HFFc6 (cell line): Measurements from ENCODE around the gene WDR20. TPM values are rescaled to one million over a fixed set of nuclear protein-coding genes. Genes with fewer than 3 reads are reported as not detected.

Experiments used
- DNase-seq: peaks from one replicate; pipeline ENCODE4 v3.0.0-alpha.2; 2018
- H3K27ac Mint-ChIP-seq: 2 replicates; pipeline ENCODE4 v1.8.0; 2020; ENCODE audit warnings: mild to moderate bottlenecking, mixed read lengths
- H3K27me3 Mint-ChIP-seq: 2 replicates; pipeline ENCODE4 v1.8.0; 2021; ENCODE audit warnings: mild to moderate bottlenecking, moderate library complexity, mixed read lengths; ENCODE audit not compliant: insufficient read depth
- H3K36me3 Mint-ChIP-seq: 2 replicates; pipeline ENCODE4 v1.8.0; 2021; ENCODE audit warnings: low read depth, mixed read lengths
- H3K4me1 Mint-ChIP-seq: 2 replicates; pipeline ENCODE4 v1.8.0; 2020; ENCODE audit warnings: low read depth, mixed read lengths
- H3K4me3 Mint-ChIP-seq: 2 replicates; pipeline ENCODE4 v1.8.0; 2020; ENCODE audit warnings: mild to moderate bottlenecking, moderate library complexity, mixed read lengths
- H3K9me3 Mint-ChIP-seq: 2 replicates; pipeline ENCODE4 v1.8.0; 2020; ENCODE audit warnings: mild to moderate bottlenecking, mixed read lengths
- total RNA-seq, 6 experiments: library from RNA; stranded (reverse); fragmentation: NEBNext Ultra II Directional; extraction: Animal tissue kit (Norgen Biotek cat#: 25700); gene quantifications; 2 replicates in 1 of 6; 3 replicates in 5 of 6; pipeline ENCODE4 v1.2.3, GENCODE V29; 2021
- TF ChIP-seq, protein P1 (sequence below): fragments of 200-600 bp; sonication (generic); IDR thresholded peaks from 2 replicates; pipeline ENCODE4 v1.5.0; 2021; ENCODE audit warnings: antibody characterized with exemption, mild to moderate bottlenecking

The WDR20 gene
- total RNA-seq, 6 experiments from 2014 or later = 24.4 to 28.7 (median 27.7) TPM

DNA sequence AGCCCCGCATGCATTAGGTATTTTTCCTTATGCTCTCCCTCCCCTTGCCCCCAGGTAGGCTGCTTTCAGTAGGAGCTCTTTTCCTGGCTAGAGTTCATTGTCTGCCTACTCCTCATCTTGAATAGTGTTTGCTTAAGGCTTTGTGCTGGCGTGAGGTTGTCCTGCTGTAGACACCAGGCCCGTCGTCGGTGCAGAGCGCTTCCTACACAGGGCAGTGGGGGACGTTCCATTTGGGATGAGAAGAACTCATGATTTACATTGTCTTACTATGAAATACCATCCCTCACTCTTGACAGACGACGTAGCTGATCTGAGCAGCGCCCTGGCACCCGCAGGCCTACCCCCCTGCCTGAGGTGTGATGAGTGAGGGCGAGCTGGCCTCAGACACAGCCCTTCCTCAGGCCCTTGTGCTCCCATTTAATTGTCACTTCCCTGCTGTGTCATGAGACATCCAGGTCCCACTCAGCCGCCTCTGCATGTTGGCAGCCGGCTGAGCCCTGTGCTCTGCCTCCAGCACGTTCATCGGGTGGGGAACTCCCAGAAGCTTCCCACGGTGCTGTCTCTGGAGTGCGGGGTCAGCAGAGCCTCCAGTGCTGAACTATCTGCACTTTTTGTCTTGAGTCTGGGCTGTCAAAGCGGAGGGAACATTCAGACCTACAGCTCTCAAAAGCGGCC, 76.0 kb downstream of the WDR20 start:
- no peak overlapping the region for H3K4me3 Mint-ChIP-seq
- H3K9me3 Mint-ChIP-seq = no peaks in the 10 kb centered on the region
- peaks cover 19% of the 10 kb centered on the region for H3K4me1 Mint-ChIP-seq
- H3K36me3 Mint-ChIP-seq = peaks cover 9% of the 10 kb centered on the region; the same call in 1 of the 2 replicates
- no peak for DNase-seq
- H3K27me3 Mint-ChIP-seq = peaks cover 15% of the 10 kb centered on the region
- TF ChIP-seq, protein P1, sequence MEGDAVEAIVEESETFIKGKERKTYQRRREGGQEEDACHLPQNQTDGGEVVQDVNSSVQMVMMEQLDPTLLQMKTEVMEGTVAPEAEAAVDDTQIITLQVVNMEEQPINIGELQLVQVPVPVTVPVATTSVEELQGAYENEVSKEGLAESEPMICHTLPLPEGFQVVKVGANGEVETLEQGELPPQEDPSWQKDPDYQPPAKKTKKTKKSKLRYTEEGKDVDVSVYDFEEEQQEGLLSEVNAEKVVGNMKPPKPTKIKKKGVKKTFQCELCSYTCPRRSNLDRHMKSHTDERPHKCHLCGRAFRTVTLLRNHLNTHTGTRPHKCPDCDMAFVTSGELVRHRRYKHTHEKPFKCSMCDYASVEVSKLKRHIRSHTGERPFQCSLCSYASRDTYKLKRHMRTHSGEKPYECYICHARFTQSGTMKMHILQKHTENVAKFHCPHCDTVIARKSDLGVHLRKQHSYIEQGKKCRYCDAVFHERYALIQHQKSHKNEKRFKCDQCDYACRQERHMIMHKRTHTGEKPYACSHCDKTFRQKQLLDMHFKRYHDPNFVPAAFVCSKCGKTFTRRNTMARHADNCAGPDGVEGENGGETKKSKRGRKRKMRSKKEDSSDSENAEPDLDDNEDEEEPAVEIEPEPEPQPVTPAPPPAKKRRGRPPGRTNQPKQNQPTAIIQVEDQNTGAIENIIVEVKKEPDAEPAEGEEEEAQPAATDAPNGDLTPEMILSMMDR = no peak
- H3K27ac Mint-ChIP-seq = 0 out of 2 replicates have a peak overlapping the region, but pooled peaks have one; percentile 17

DNA sequence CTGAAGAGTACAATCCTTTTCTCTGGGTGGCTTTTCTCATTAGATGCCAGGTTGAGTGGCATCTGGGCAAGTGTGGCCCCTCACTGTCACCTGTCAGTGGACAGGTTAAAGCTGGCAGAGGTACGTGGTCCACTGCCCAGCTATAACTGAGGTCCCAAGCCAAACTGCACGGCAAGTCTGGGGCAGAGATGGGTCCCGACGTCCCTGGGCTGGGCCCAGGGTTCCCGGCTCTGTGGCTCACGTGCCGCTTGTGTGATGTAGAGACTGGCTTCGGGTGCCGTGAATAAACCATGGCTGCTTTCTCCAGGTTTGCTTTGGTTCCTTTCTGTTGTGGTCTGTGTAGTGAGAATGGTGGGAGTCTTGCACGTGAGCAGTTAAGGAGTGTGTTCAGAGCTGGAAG, 77.7 kb downstream of the WDR20 start:
- Mint-ChIP-seq H3K27ac (no peak overlapping the region), H3K4me3 (no peak overlapping the region), H3K36me3 (peaks cover 9% of the 10 kb centered on the region), H3K4me1 (peaks cover 29% of the 10 kb centered on the region), H3K27me3 (peaks cover 15% of the 10 kb centered on the region), H3K9me3 (no peaks in the 10 kb centered on the region)
- TF ChIP-seq, protein P1 = no peak
- no peak for DNase-seq

DNA sequence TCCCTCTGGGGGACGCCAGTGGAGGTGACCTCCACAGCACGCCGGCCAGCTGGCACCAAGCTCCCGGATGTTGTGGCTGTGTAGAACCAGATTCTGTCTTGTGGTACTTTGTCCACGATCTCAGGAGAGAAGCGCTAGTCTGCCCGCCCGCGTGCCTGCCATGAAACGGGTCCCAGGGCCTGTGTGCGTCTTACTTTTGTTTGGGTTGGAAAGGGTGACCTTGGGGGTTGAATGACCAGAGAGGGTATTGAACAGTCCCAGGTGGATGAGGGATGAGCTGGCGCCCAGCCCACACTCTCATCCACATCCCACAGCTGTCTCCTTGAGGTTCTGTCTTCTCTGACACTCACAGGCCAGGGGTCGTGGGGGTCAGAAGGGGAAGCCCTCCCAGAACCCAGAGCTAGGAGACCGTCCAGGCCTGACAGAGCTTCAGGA, 78.3 kb downstream of the WDR20 start:
- no peak for DNase-seq
- Mint-ChIP-seq H3K4me1 (peaks cover 29% of the 10 kb centered on the region), H3K4me3 (no peak overlapping the region), H3K27ac (no peak overlapping the region), H3K27me3 (peaks cover 15% of the 10 kb centered on the region), H3K36me3 (peaks cover 9% of the 10 kb centered on the region), H3K9me3 (no peaks in the 10 kb centered on the region)
- TF ChIP-seq, protein P1 = no peak

DNA sequence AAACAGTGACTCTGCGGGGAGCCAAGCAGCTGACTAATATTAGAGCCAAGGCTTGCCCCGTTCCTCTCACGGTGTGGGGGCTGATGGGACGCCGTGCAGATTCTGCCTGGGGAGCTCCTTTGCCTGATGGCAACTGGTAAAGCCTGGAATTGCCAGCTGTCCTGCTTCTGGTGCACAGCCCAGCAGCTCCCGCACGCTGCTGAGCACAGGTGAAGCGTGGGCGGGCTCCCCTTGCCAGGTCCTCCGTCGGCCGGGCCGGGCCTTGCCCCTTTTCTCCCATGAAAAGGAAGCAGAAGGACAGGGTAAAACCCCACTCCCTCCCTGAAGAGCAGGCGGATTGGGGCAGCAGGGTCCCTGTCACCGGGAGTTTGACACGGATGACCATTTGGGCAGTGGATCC, 79.0 kb downstream of the WDR20 start:
- peaks cover 9% of the 10 kb centered on the region for H3K36me3 Mint-ChIP-seq
- H3K27ac Mint-ChIP-seq = no peak overlapping the region

DNA sequence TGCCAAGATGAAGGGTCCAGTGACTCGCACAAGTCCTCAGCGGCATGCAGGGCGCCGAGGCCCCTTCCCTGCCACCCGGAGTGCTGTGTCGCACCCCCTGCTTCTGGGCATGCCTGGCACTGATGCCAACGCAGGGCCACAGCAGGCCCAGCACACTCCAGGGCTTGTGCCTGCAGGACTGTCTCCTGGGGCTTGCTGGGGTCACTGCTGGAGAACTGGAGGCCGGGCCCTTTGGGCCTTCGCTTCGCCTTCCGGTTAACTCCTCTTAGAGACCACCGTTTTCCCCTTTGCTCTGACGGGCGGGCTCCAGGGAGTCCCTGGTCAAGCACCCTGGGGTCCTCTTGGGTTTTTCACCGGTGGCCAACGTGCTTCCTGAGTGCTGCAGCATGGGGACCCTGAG, 79.6 kb downstream of the WDR20 start:
- peaks cover 12% of the 10 kb centered on the region for H3K27me3 Mint-ChIP-seq
- no peak for DNase-seq
- H3K4me1 Mint-ChIP-seq = peaks cover 27% of the 10 kb centered on the region
- H3K27ac Mint-ChIP-seq = no peak overlapping the region
- TF ChIP-seq, protein P1 = no peak
- H3K36me3 Mint-ChIP-seq = peaks cover 10% of the 10 kb centered on the region
- H3K4me3 Mint-ChIP-seq = no peak overlapping the region
- H3K9me3 Mint-ChIP-seq = no peaks in the 10 kb centered on the region

More for the DNA sequence above, 79.0 kb downstream of the WDR20 start:
- H3K27me3 Mint-ChIP-seq = peaks cover 14% of the 10 kb centered on the region
- no peak overlapping the region for H3K4me3 Mint-ChIP-seq
- H3K4me1 Mint-ChIP-seq = peaks cover 29% of the 10 kb centered on the region
- no peak for DNase-seq
- H3K9me3 Mint-ChIP-seq = no peaks in the 10 kb centered on the region
- TF ChIP-seq, protein P1 = no peak
